PC-9 (cell line): ENCODE measurements around the gene CBLN3. TPM values are rescaled to one million over a fixed set of nuclear protein-coding genes. Genes with fewer than 3 reads are reported as not detected.

Source experiments
- BruUV-seq: library from RNA; stranded (reverse); fragments of 400-500 nt; replicated peaks from 2 replicates; lab custom pipeline; 2021; lab: Mats Ljungman, UMichigan
- CTCF ChIA-PET: fragments of 300-600 bp; sonication (Branson Sonifier 250); formaldehyde crosslinking; loops from one replicate; lab custom pipeline; 2022; ENCODE audit warnings: antibody characterized with exemption; lab: Charles Lee
- POLR2A ChIA-PET: fragments of 300-600 bp; sonication (Branson Sonifier 250); formaldehyde crosslinking; loops from one replicate; lab custom pipeline; 2022; ENCODE audit warnings: antibody characterized with exemption; ENCODE audit not compliant: unreplicated experiment; lab: Charles Lee
- DNase-seq, 2 experiments: peaks; one replicate each; pipeline versions ENCODE4 v3.0.0 to v3.0.0-alpha.2; 2015 to 2022; ENCODE audit warnings: mixed read lengths in 1 of 2
- H2AFZ ChIP-seq: fragments of 200-600 bp; sonication (generic); 2 replicates; pipeline ENCODE4 v1.8.1; 2017; ENCODE audit warnings: antibody characterized with exemption
- H3F3A ChIP-seq: fragments of 200-600 bp; sonication (generic); 2 replicates; pipeline ENCODE4 v1.8.1; 2017; ENCODE audit warnings: antibody characterized with exemption, mild to moderate bottlenecking, low read depth; ENCODE audit not compliant: insufficient read depth
- H3K27ac ChIP-seq: fragments of 200-600 bp; sonication (generic); 2 replicates; pipeline ENCODE4 v1.6.1; 2016; ENCODE audit warnings: mixed run types
- H3K27me3 ChIP-seq: fragments of 200-600 bp; sonication (generic); 2 replicates; pipeline ENCODE4 v1.6.1; 2016; ENCODE audit warnings: low read depth, mixed run types; ENCODE audit not compliant: insufficient read depth
- H3K36me3 ChIP-seq: fragments of 200-600 bp; sonication (generic); 2 replicates; pipeline ENCODE4 v1.6.1; 2016; ENCODE audit warnings: low read depth, mixed run types
- H3K4me1 ChIP-seq: fragments of 200-600 bp; sonication (generic); replicated peaks from 2 replicates; pipeline ENCODE4 v1.6.1; 2016; ENCODE audit warnings: mixed run types; ENCODE audit not compliant: insufficient read depth
- H3K4me2 ChIP-seq: fragments of 200-600 bp; sonication (generic); 2 replicates; pipeline ENCODE4 v1.6.1; 2017; ENCODE audit warnings: mixed run types
- H3K4me3 ChIP-seq: fragments of 200-600 bp; sonication (generic); 2 replicates; pipeline ENCODE4 v1.6.1; 2016; ENCODE audit warnings: mixed run types
- H3K79me2 ChIP-seq: fragments of 200-600 bp; sonication (generic); 2 replicates; pipeline ENCODE4 v1.6.1; 2017; ENCODE audit warnings: low read depth, mixed run types
- H3K9me2 ChIP-seq: fragments of 200-600 bp; sonication (generic); 2 replicates; pipeline ENCODE4 v1.8.1; 2017; ENCODE audit warnings: mild to moderate bottlenecking; ENCODE audit not compliant: insufficient read depth
- H3K9me3 ChIP-seq: fragments of 200-600 bp; sonication (generic); 2 replicates; pipeline ENCODE4 v1.8.1; 2016; ENCODE audit warnings: low read depth; ENCODE audit not compliant: insufficient read depth
- H4K20me1 ChIP-seq: fragments of 200-600 bp; sonication (generic); 2 replicates; pipeline ENCODE4 v1.8.1; 2017; ENCODE audit not compliant: insufficient read depth
- CTCF ChIP-seq: fragments of 200-600 bp; sonication (generic); conservative IDR thresholded peaks from 2 replicates; pipeline ENCODE4 v1.6.1; 2017; ENCODE audit warnings: mixed run types, antibody characterized with exemption, mild to moderate bottlenecking, moderate library complexity
- EZH2 ChIP-seq: fragments of 200-600 bp; sonication (generic); IDR thresholded peaks from 2 replicates; pipeline ENCODE4 v1.8.0; 2017; ENCODE audit warnings: antibody characterized with exemption, low read depth
- intact Hi-C: fragments of 100-400 bp; cut with micrococcal nuclease; formaldehyde crosslinking; loops from one replicate; pipeline ENCODE4 v1.10.0; 2022; ENCODE audit not compliant: unreplicated experiment
- total RNA-seq: library from RNA; stranded (reverse); gene quantifications from 2 replicates; pipeline ENCODE4 v1.2.3, GENCODE V29; 2021

Gene CBLN3
- total RNA-seq, 1 experiment from 2014 or later: 8.3 TPM

DNA sequence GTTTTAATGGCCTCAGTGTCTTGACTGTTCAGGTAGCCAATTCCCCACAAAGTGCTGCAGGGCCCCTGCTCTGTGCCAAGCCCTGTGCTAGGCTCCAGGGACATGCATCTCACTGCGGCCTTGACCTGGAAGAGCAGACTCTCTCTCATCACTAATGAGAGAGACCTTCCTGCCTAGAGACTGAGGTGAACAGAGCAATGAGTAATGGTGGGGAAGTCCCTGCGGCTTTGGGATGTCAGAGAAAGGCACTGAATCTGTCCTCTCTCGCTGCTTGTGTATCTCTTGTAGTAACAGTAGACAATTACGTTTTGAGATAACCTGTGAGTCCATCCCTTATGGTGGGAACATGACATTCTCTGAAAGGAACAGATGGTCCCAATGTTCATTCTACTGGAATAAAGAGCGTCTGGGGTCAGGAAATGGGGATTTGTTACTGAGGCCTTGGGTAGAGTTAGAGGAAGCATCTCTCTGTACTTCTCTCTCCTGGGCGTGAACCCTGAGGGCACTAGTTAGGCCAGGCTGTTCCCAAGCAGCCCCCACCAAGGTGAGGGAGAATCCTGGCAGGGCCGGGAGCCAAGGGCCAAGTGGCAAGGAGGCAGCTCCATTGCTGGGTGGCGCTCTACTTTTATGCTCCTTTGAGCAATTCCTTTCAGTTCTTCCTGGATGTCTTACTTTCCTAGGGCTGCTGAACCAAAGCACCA lies 48.0 kb downstream of the CBLN3 start:
- Histone ChIP-seq H3F3A (no peaks in the 10 kb centered on the region), H3K27ac (no peak overlapping the region), H3K9me2 (no peaks in the 10 kb centered on the region), H2AFZ (no peak overlapping the region), H3K9me3 (no peaks in the 10 kb centered on the region), H3K79me2 (no peaks in the 10 kb centered on the region), H3K4me3 (no peak overlapping the region), H3K36me3 (no peaks in the 10 kb centered on the region), H3K27me3 (no peaks in the 10 kb centered on the region), H4K20me1 (no peaks in the 10 kb centered on the region), H3K4me1 (no peaks in the 10 kb centered on the region), H3K4me2 (no peak overlapping the region)
- TF ChIP-seq CTCF (no peak), EZH2 (no peak)
- DNase-seq: no peak
- no TSS peak for BruUV-seq
- ChIA-PET POLR2A (no interaction called here), CTCF (no interaction called here)
- intact Hi-C loops: no loop called here

GRCh38 chr14:24379907-24380730 lies 49.3 kb downstream of the CBLN3 start:
- Histone ChIP-seq H2AFZ (no peak overlapping the region), H3K9me3 (no peaks in the 10 kb centered on the region), H3K4me2 (no peak overlapping the region), H3K27ac (no peak overlapping the region), H3K9me2 (no peaks in the 10 kb centered on the region), H3K4me3 (no peak overlapping the region), H3K4me1 (no peaks in the 10 kb centered on the region), H3F3A (no peaks in the 10 kb centered on the region), H3K27me3 (no peaks in the 10 kb centered on the region), H4K20me1 (no peaks in the 10 kb centered on the region), H3K79me2 (no peaks in the 10 kb centered on the region), H3K36me3 (no peaks in the 10 kb centered on the region)
- no peak for DNase-seq
- no peak for TF ChIP-seq EZH2
- TF ChIP-seq CTCF: no peak
- BruUV-seq: no TSS peak
- intact Hi-C loops: no loop called here
- ChIA-PET CTCF (no interaction called here), POLR2A (interaction anchor here (0.5 to 0.7 kb wide), 3 partner anchors 33 to 116 kb away, joined by 3 to 8 read pairs (median 3); no protein-coding TSS in a partner anchor)

GRCh38 chr14:24378981-24379906 lies 50.2 kb downstream of the CBLN3 start:
- Histone ChIP-seq H3K79me2 (no peaks in the 10 kb centered on the region), H3K27me3 (no peaks in the 10 kb centered on the region), H4K20me1 (no peaks in the 10 kb centered on the region), H3K4me3 (no peak overlapping the region), H3K4me1 (no peaks in the 10 kb centered on the region), H3K4me2 (no peak overlapping the region), H3F3A (no peaks in the 10 kb centered on the region), H3K36me3 (no peaks in the 10 kb centered on the region), H3K27ac (no peak overlapping the region), H3K9me2 (no peaks in the 10 kb centered on the region), H2AFZ (no peak overlapping the region), H3K9me3 (no peaks in the 10 kb centered on the region)
- TF ChIP-seq CTCF (no peak), EZH2 (no peak)
- intact Hi-C loops: no loop called here
- BruUV-seq: no TSS peak
- DNase-seq: no peak
- ChIA-PET POLR2A (interaction anchor here (0.7 kb wide), 1 partner anchor 115 kb away, joined by 8 read pairs; no protein-coding TSS in a partner anchor), CTCF (interaction anchor here (0.5 kb wide), 1 partner anchor 31 kb away, joined by 4 read pairs; no protein-coding TSS in a partner anchor)
